Tibial nerve (tissue), 4 donors: ENCODE results near the gene BTBD6. TPM values are rescaled to one million over a fixed set of nuclear protein-coding genes. Genes with fewer than 3 reads are reported as not detected.

Experiments
- DNase-seq, 2 donors: peaks; one replicate each; pipeline ENCODE4 v3.0.0-alpha.2; 2019; ENCODE audit warnings: low spot score in 2 of 2
- H3K27ac ChIP-seq, 4 donors: fragments of 200-600 bp; sonication (generic) in 3 of 4; one replicate each; pipeline ENCODE4 v1.5.1; 2017 to 2019; ENCODE audit warnings: mild to moderate bottlenecking in 1 of 4
- H3K27me3 ChIP-seq, 2 donors: fragments of 200-600 bp; sonication (generic) in 1 of 2; one replicate each; pipeline versions ENCODE4 v1.5.1 to v1.6.0; 2017 to 2019
- H3K36me3 ChIP-seq, 3 donors: fragments of 200-600 bp; sonication (generic); one replicate each; pipeline ENCODE4 v1.5.1; 2018 to 2019
- H3K4me1 ChIP-seq, 4 donors: fragments of 200-600 bp; sonication (generic) in 3 of 4; one replicate each; pipeline ENCODE4 v1.5.1; 2017 to 2019
- H3K4me3 ChIP-seq, 4 donors: fragments of 200-600 bp; sonication (generic) in 3 of 4; one replicate each; pipeline ENCODE4 v1.5.1; 2017 to 2019; ENCODE audit warnings: mild to moderate bottlenecking in 1 of 4, moderate library complexity in 1 of 4
- H3K9me3 ChIP-seq, 4 donors: fragments of 200-600 bp; sonication (generic) in 3 of 4; one replicate each; pipeline ENCODE4 v1.5.1; 2017 to 2019
- CTCF ChIP-seq, 5 experiments: fragments of 200-600 bp in 3 of 5; fragments of 450-650 bp in 2 of 5; sonication (generic) in 3 of 5; IDR thresholded peaks; one replicate each; pipeline ENCODE4 v1.5.1; 2016 to 2019; ENCODE audit warnings: antibody characterized with exemption in 5 of 5, mild to moderate bottlenecking in 3 of 5, moderate library complexity in 2 of 5
- EP300 ChIP-seq, 2 donors: sonication (generic); formaldehyde crosslinking; IDR thresholded peaks; one replicate each; pipeline ENCODE4 v1.6.1; 2017; ENCODE audit warnings: antibody characterized with exemption in 2 of 2, mild to moderate bottlenecking in 1 of 2
- POLR2A ChIP-seq, 2 donors: fragments of 450-650 bp; IDR thresholded peaks; one replicate each; pipeline ENCODE4 v1.6.1; 2017; ENCODE audit warnings: antibody characterized with exemption in 2 of 2, mild to moderate bottlenecking in 2 of 2, moderate library complexity in 2 of 2
- WGBS, 2 donors: methylation state at CpG; one replicate each; pipeline ENCODE4 v1.1.5; 2018; 5-methylcytosine and 5-hydroxymethylcytosine counted together
- total RNA-seq, 4 donors: library from RNA; depleted of rRNA; stranded (reverse); fragments of >200 nt; gene quantifications; one replicate each; pipeline ENCODE4 v1.1.0, GENCODE V29; 2016

Gene BTBD6
- total RNA-seq, 4 donors from 2014 or later = 53.7 to 61.2 (median 53.9) TPM

DNA sequence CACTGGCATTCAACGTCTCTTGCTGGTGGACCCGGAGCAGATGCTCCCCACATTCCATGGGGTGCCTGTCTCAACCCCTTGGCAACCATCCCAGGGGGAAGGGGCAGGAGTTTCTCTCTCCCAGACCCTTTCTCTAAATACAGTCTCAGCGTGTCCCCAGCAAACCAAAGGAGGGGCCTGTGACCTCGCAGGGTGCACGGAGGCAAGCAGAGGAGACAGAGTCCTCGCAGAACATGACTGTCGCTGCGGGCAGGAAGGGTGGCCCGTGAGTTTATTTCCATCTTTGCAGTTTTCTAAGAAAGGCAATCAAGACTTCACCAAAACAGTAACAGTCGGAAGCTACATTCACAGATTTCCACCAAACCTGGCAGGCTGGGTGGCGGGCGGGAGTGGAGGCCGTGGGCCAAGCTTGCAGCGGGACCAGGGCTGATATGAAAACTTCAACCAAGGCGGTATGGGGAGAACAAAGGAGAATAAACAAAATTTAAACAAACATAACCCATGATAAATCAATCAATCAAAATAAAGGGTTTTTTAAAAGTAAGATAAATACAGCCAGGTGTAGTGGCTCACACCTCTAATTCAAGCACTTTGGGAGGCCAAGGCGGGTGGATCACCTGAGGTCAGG is 33.9 kb downstream of the BTBD6 start:
- H3K4me3 ChIP-seq = no peak overlapping the region
- peaks cover 0 to 34% (median 2%) of the 10 kb centered on the region in 4 donors for H3K4me1 ChIP-seq
- no peak for TF ChIP-seq CTCF (IDR thresholded peaks at IDR 0.05)
- TF ChIP-seq EP300 (IDR thresholded peaks at IDR 0.05) = no peak
- no peak for TF ChIP-seq POLR2A (IDR thresholded peaks at IDR 0.05)
- no peak for DNase-seq
- H3K9me3 ChIP-seq = no peaks in the 10 kb centered on the region
- no peaks in the 10 kb centered on the region for H3K27me3 ChIP-seq
- H3K36me3 ChIP-seq = peaks cover 0 to 28% (median 0%) of the 10 kb centered on the region in 3 donors
- WGBS, 2 donors = 67 to 72% methylated on average over 16 of the region's 16 CpGs
- no peak overlapping the region for H3K27ac ChIP-seq

GRCh38 chr14:105283028-105283427 is 34.7 kb downstream of the BTBD6 start:
- WGBS, 2 donors = 73% methylated on average over 7 to 10 of the region's 10 CpGs
- Histone ChIP-seq H3K27me3 (no peaks in the 10 kb centered on the region), H3K36me3 (peaks cover 0 to 28% (median 0%) of the 10 kb centered on the region in 3 donors), H3K27ac (no peak overlapping the region), H3K9me3 (no peaks in the 10 kb centered on the region), H3K4me1 (peaks cover 0 to 32% (median 2%) of the 10 kb centered on the region in 4 donors), H3K4me3 (no peak overlapping the region)
- TF ChIP-seq POLR2A (IDR thresholded peaks at IDR 0.05) (no peak), EP300 (IDR thresholded peaks at IDR 0.05) (no peak), CTCF (IDR thresholded peaks at IDR 0.05) (no peak)
- DNase-seq = no peak

DNA sequence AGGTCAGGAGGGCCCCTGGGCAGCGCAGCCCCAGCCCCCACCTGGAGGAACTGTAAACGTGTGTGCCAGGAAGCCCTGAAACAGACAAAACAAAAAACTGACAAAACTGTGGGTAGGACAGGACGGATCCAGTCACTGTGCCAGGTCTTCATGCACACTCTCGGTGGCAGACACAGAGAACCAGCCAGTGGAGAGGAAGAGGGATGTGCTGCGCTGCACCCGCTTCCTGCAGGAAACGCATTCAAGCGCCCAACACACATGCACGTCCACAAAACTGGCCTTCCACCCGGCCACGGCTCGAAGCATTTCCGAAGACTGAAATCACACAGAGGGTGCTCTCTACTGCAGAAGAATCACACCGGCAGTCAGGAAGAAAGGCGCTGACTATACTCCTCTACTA is 35.6 kb downstream of the BTBD6 start:
- no peaks in the 10 kb centered on the region for H3K27me3 ChIP-seq
- peaks cover 0 to 28% (median 0%) of the 10 kb centered on the region in 3 donors for H3K36me3 ChIP-seq
- no peaks in the 10 kb centered on the region for H3K9me3 ChIP-seq
- no peak for DNase-seq
- peaks cover 0 to 30% (median 2%) of the 10 kb centered on the region in 4 donors for H3K4me1 ChIP-seq
- H3K27ac ChIP-seq = no peak overlapping the region
- TF ChIP-seq CTCF (IDR thresholded peaks at IDR 0.05) = no peak
- TF ChIP-seq EP300 (IDR thresholded peaks at IDR 0.05) = no peak
- no peak for TF ChIP-seq POLR2A (IDR thresholded peaks at IDR 0.05)
- H3K4me3 ChIP-seq = no peak overlapping the region
- 56 to 60% methylated on average over 15 of the region's 15 CpGs for WGBS, 2 donors

DNA sequence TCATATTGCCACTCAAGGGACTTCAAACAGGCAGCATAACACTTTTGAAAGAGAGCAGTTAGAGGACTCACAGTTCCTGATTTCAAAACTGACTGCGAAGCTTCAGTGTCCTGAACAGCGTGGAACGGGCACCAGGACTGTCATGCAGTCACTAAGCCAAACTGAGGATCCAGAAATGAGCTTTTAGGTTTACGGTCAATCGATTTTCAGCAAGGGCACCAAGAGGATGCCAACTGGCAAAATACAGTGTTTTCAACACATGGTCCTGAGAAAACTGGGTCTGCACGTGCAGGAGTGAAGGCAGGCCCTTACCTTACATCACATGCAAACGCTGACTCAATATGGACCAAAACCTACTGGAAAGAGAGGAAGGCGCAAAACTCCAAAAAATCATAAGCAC is 36.8 kb downstream of the BTBD6 start:
- no peak for DNase-seq
- H3K27ac ChIP-seq = no peak overlapping the region
- H3K36me3 ChIP-seq = peaks cover 0 to 21% (median 0%) of the 10 kb centered on the region in 3 donors
- WGBS, 2 donors = 88 to 94% methylated on average over 8 of the region's 8 CpGs
- TF ChIP-seq POLR2A (IDR thresholded peaks at IDR 0.05) (no peak), EP300 (IDR thresholded peaks at IDR 0.05) (no peak), CTCF (IDR thresholded peaks at IDR 0.05) (no peak)
- no peaks in the 10 kb centered on the region for H3K9me3 ChIP-seq
- peaks cover 0 to 30% (median 2%) of the 10 kb centered on the region in 4 donors for H3K4me1 ChIP-seq
- H3K27me3 ChIP-seq = no peaks in the 10 kb centered on the region
- no peak overlapping the region for H3K4me3 ChIP-seq

- Histone ChIP-seq H3K4me3 (no peak overlapping the region), H3K4me1 (peaks cover 0 to 23% (median 2%) of the 10 kb centered on the region in 4 donors), H3K27me3 (no peaks in the 10 kb centered on the region), H3K36me3 (peaks cover 0 to 12% (median 0%) of the 10 kb centered on the region in 3 donors), H3K27ac (no peak overlapping the region), H3K9me3 (no peaks in the 10 kb centered on the region)
- DNase-seq = no peak
- TF ChIP-seq POLR2A (IDR thresholded peaks at IDR 0.05) = no peak
- no peak for TF ChIP-seq EP300 (IDR thresholded peaks at IDR 0.05)
- TF ChIP-seq CTCF (IDR thresholded peaks at IDR 0.05) = no peak
- 93% methylated on average over 7 to 9 of the region's 9 CpGs for WGBS, 2 donors
Observed at GRCh38 chr14:105286759-105287144, 38.4 kb downstream of the BTBD6 start.
